ENCODE results near the gene SOS2.

DNA sequence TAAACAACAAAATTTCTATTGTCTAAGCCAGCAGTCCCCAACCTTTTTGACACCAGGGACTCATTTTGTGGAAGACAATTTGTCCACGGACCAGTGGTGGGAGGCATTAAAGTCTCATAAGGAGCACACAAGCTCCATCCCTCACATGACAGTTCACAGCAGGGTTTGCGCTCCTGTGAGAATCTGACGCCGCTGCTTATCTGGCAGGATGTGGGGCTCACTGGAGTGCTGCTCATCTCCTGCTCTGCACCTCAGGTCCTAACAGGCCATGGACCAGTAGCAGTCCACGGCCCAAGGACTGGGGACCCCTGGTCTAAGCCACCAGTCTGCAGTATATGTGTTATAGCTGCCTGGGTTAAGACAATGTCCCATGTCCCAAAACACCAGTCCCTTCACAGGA lies 142.2 kb downstream of the SOS2 start:
- TF ChIP-seq, protein P1, sequence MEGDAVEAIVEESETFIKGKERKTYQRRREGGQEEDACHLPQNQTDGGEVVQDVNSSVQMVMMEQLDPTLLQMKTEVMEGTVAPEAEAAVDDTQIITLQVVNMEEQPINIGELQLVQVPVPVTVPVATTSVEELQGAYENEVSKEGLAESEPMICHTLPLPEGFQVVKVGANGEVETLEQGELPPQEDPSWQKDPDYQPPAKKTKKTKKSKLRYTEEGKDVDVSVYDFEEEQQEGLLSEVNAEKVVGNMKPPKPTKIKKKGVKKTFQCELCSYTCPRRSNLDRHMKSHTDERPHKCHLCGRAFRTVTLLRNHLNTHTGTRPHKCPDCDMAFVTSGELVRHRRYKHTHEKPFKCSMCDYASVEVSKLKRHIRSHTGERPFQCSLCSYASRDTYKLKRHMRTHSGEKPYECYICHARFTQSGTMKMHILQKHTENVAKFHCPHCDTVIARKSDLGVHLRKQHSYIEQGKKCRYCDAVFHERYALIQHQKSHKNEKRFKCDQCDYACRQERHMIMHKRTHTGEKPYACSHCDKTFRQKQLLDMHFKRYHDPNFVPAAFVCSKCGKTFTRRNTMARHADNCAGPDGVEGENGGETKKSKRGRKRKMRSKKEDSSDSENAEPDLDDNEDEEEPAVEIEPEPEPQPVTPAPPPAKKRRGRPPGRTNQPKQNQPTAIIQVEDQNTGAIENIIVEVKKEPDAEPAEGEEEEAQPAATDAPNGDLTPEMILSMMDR (conservative IDR thresholded peaks at IDR 0.05; ENCODE audit: low read depth, low read length): no peak
- no peak for TF ChIP-seq EZH2 (IDR thresholded peaks at IDR 0.05; ENCODE audit: borderline replicate concordance, low read depth, low read length, poor library complexity, severe bottlenecking)

Data from A673 (cell line).